ENCODE data around the gene MEGF11.

DNA sequence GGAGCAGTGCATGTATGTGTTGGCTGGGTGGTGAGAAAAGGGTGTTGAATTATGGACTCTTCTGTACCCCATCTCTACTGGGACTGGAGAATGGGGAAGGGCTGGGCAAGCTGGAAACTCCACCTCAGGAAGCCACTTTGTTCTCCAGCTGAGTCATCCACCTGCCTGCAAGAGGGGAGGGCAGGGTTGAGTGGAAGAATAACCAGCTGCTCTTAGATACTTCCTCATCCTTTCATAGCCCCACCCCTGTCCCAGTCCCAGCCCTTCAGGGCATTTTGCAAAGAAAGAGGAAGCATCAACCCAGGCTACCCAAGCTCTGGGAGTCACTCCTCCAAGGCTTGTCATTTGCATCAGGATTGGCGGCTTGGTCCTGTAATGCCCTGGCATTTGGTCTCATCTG is 351.2 kb downstream of the MEGF11 start:
- TF ChIP-seq, protein P1, sequence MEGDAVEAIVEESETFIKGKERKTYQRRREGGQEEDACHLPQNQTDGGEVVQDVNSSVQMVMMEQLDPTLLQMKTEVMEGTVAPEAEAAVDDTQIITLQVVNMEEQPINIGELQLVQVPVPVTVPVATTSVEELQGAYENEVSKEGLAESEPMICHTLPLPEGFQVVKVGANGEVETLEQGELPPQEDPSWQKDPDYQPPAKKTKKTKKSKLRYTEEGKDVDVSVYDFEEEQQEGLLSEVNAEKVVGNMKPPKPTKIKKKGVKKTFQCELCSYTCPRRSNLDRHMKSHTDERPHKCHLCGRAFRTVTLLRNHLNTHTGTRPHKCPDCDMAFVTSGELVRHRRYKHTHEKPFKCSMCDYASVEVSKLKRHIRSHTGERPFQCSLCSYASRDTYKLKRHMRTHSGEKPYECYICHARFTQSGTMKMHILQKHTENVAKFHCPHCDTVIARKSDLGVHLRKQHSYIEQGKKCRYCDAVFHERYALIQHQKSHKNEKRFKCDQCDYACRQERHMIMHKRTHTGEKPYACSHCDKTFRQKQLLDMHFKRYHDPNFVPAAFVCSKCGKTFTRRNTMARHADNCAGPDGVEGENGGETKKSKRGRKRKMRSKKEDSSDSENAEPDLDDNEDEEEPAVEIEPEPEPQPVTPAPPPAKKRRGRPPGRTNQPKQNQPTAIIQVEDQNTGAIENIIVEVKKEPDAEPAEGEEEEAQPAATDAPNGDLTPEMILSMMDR (IDR thresholded peaks at IDR 0.05) = no peak
- TF ChIP-seq POLR2A (IDR thresholded peaks at IDR 0.05) (no peak), EP300 (IDR thresholded peaks at IDR 0.05) (peak in 1 of 2 donors; percentile 49)
